ENCODE results near the gene OSM.

The OSM gene

DNA sequence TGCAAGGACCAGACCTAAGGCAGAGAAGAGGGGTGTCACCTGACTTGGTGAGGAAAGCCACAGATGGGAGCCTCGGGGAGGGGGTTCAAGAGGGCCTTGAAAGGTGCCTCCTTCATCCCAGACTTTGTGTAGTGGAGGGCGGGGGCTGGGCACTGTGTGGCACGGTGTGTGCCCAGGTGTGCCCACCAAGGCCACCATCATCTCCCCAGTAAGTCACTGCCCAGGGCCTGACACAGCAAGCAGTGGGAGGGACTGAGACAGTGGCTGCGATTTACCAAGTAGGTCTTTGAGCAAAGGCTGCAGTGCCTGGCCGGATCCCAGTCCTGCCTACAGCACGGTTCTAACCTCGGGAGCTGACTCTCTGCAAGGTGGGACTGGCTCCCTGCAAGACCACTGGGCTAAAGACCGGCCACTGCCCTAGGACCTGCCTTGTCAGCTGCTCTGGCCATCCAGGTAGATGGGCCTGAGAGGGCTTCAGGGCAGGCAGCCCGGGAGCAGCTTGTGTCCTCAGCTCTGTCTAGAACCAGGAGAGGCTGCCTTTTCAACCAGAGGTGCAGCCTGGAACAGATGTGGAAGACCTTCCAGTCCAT is 1.4 kb downstream of the OSM start:
- Mint-ChIP-seq H3K4me1 (peaks cover 85% of the 10 kb centered on the region), H3K27me3 (no peaks in the 10 kb centered on the region), H3K9me3 (no peaks in the 10 kb centered on the region), H3K4me3 (peak overlapping the region; percentile 85 to 100), H3K27ac (peak overlapping the region; percentile 97 to 98)
- ATAC-seq: no peak
- peak; percentile 15 to 29 for DNase-seq

DNA sequence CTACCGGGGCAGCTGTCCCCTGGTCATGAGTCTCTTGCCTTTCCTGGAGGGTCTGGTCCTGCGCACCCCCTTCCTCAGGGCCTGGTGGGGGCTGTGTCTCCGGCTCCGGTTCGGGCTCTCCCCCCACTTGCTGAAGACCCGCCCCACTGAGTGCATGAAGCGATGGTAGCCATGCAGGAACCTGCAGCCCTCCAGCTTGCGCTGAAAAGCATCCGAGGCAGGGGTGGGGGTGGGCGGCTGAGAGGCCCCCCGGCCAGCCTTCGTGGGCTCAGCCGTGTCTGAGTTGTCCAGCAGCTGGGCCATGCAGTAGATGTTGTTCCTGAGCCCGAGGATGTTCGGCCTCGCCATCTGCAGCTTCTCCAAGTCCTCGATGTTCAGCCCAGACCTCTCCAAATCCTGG is 2.8 kb downstream of the OSM start:
- peak overlapping the region; percentile 85 to 100 for H3K4me3 Mint-ChIP-seq
- H3K27ac Mint-ChIP-seq: no peak overlapping the region
- no peaks in the 10 kb centered on the region for H3K9me3 Mint-ChIP-seq
- no peak for DNase-seq
- H3K4me1 Mint-ChIP-seq: peaks cover 76% of the 10 kb centered on the region
- no peaks in the 10 kb centered on the region for H3K27me3 Mint-ChIP-seq
- no peak for ATAC-seq

DNA sequence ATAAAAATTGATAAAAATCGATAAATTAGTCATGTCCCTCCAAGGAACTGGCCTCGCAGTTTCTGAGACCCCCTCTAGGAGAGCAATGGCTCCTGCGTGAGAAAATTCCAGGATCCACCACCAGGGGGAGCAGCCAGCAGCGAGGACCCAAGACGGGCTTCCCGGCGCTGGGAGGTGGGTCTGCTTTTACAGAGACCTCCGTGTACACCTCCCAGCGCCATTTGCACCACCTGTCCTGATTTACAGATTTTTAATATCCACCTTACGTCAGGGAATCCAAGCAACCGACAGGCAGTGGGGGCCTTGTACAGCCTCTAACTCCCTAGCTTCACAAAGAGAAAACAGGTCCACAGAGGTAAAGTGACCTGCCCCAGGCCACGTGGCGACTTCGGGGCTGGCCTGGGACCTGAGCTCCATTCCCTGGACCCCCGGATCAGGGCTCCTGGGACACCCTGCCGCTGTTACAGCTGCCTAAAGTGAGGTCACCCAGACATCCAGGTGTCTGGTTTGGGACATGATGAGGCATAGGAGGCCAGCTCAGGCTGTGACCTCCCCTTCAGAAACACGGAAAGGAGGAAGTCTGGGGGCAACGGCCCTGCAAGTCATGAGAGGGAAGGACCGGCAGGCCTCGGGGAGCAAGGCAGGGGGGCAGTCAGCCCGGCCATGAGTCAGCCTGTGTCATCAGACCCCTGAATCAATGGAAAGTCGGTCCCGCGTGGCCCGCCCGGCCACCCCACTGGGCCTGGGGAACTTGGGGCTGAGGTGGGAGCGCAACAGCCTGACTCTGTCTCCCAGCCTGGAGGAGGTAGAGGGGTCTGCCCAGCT is 3.5 kb downstream of the OSM start:
- H3K4me1 Mint-ChIP-seq: peaks cover 73% of the 10 kb centered on the region
- ATAC-seq: no peak
- no peaks in the 10 kb centered on the region for H3K9me3 Mint-ChIP-seq
- peak overlapping the region; percentile 78 to 94 for H3K27ac Mint-ChIP-seq
- no peaks in the 10 kb centered on the region for H3K27me3 Mint-ChIP-seq
- peak; percentile 77 to 81 for DNase-seq
- peak overlapping the region; percentile 85 to 100 for H3K4me3 Mint-ChIP-seq

DNA sequence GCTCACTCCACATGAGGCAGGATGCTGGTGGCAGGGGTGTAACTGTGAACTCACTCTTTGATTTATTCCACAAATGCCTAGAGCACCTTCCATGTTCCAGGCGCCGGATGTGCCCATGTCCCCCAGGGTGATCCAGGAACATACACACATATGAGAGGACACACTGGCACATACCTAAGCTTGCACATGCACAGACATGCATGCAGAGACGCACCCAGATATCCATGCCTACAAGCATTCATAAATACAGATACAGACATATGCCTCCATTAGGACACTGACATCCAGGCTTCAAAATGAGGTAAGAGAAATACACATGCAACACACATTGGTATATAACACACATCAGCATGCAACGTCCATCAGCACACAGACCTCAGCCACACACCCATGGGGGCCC is 4.5 kb downstream of the OSM start:
- no peak for DNase-seq
- Mint-ChIP-seq H3K27me3 (peaks cover 3% of the 10 kb centered on the region), H3K4me1 (peaks cover 69% of the 10 kb centered on the region), H3K4me3 (peak overlapping the region; percentile 55 to 85), H3K27ac (peak overlapping the region in 1 of 2 donors; percentile 23), H3K9me3 (no peaks in the 10 kb centered on the region)
- ATAC-seq: no peak

DNA sequence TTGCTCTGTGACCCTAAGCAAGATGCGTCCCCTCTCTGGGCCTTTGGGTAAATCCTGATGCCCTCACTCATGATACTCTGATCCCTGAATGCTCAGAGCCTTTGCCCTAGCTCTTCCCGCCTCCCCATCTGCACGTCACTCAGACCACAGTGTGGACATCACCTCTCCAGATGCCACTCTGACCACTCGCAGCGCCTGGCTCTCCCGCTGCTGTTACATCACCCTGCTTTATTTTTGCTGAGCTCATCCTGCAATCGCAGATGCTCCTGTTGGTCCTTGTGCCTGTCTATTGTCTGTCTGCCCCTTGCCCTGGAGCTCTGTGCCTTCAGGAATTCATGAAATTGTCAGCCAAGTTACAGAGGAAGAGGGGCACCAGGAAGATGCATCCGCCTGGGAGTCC is 5.5 kb downstream of the OSM start:
- Mint-ChIP-seq H3K9me3 (no peaks in the 10 kb centered on the region), H3K4me3 (peak overlapping the region in 1 of 2 donors; percentile 9), H3K4me1 (peaks cover 73% of the 10 kb centered on the region), H3K27me3 (peaks cover 8% of the 10 kb centered on the region), H3K27ac (no peak overlapping the region)
- DNase-seq (peak in 1 of 2 donors; percentile 14), ATAC-seq (no peak)

DNA sequence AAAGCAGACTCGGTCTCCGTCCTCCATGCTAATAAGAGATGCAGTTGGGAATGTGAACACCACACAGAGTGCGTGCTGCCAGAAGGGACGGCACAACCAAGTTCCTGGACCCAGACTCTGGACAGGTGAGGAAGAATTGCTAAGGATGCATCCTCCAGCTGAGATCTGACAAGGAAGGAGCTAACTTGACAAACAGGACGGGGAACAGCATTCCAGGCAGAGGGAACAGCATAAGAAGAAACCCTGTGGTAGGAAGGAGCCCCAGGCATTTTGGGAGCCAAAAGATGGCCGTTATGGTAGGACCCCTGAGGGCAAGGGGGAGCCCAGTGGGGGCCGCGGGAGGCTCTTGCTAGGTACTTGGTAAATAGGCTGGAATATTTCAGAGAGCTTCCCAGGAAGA is 6.0 kb downstream of the OSM start:
- H3K4me1 Mint-ChIP-seq: peaks cover 75% of the 10 kb centered on the region
- H3K27me3 Mint-ChIP-seq: peaks cover 8% of the 10 kb centered on the region
- H3K27ac Mint-ChIP-seq: no peak overlapping the region
- H3K4me3 Mint-ChIP-seq: no peak overlapping the region
- no peak for DNase-seq
- H3K9me3 Mint-ChIP-seq: no peaks in the 10 kb centered on the region
- ATAC-seq: no peak

DNA sequence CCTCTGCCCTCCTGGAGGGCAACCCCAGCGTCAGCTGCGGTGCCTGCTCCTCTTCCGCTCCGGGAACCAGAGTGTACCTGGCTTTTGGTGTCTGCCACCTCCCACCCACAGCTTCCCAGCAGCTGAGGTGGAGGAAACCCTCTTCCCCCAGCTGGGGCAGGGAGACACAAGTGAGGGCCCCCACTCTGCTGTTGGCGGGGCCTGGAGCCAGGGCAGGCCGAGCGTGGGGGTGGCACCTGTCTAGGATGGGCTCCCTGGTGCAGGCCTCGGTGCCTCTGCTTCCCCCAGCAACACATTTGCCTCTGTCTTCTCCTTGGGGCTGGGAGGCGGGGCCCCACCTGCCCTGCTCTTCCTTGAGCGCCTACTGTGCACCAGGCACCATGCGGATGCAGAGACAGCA is 6.4 kb downstream of the OSM start:
- Mint-ChIP-seq H3K27me3 (peaks cover 8% of the 10 kb centered on the region), H3K4me1 (peaks cover 75% of the 10 kb centered on the region), H3K27ac (no peak overlapping the region), H3K9me3 (no peaks in the 10 kb centered on the region), H3K4me3 (no peak overlapping the region)
- ATAC-seq (no peak), DNase-seq (no peak)

DNA sequence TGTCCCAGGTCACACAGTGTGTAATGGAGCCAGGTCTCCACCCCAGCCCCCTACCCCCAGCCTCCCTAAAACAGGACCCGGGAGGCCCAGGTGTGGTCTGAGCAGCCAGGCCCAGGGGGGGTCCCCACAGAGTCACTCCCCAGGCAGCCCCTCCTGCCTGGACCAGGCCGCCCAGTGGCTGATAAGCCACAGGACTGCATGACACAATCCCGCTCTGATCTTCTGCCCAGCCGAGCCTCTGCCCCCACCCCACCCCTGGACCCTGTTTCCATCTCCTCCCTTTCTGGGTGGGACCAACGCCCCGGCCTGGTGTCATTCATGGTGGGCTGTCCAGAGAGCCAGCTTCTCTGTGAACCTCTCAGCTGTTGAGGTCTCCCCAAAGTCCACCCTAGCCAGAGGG is 12.3 kb downstream of the OSM start:
- Mint-ChIP-seq H3K4me3 (no peak overlapping the region), H3K27me3 (peaks cover 8% of the 10 kb centered on the region), H3K4me1 (peaks cover 76% of the 10 kb centered on the region), H3K9me3 (no peaks in the 10 kb centered on the region), H3K27ac (peak overlapping the region in 1 of 2 donors; percentile 43)
- ATAC-seq (no peak), DNase-seq (no peak)

DNA sequence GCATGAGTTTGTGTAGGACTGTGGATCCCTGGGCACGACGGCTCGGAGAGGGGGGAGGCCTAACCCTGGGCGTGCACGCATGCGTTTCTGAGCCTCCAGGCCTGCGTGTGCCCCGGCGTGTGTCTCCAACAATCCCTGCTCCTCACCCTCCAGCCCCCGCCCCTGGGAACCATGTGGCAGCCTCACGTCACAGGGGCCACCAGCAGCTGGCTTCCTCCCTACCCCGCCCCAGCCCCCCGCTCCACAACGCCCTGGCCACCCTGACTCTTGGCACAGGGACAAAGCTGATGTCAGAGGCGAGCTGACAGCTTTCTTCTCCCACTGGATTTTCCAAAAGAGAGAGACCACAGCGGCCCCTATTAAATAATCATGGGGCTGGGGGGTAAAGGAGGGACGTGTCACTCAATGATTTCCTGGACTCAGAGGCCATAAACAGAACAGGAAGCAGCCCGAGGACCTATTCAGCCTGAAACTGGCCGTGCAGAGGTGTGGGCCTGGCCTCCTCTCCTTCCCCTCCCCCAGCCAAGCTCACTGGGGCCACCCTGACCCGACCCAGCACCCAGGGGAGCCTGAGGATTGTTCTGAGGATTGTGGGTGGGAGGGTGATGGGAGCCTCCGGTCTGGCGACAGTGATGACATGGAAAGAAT is 13.3 kb downstream of the OSM start:
- Mint-ChIP-seq H3K4me1 (peaks cover 83% of the 10 kb centered on the region), H3K9me3 (no peaks in the 10 kb centered on the region), H3K4me3 (peak overlapping the region in 1 of 2 donors; percentile 13), H3K27me3 (peaks cover 8% of the 10 kb centered on the region), H3K27ac (peak overlapping the region in 1 of 2 donors; percentile 10)
- DNase-seq (no peak), ATAC-seq (no peak)

DNA sequence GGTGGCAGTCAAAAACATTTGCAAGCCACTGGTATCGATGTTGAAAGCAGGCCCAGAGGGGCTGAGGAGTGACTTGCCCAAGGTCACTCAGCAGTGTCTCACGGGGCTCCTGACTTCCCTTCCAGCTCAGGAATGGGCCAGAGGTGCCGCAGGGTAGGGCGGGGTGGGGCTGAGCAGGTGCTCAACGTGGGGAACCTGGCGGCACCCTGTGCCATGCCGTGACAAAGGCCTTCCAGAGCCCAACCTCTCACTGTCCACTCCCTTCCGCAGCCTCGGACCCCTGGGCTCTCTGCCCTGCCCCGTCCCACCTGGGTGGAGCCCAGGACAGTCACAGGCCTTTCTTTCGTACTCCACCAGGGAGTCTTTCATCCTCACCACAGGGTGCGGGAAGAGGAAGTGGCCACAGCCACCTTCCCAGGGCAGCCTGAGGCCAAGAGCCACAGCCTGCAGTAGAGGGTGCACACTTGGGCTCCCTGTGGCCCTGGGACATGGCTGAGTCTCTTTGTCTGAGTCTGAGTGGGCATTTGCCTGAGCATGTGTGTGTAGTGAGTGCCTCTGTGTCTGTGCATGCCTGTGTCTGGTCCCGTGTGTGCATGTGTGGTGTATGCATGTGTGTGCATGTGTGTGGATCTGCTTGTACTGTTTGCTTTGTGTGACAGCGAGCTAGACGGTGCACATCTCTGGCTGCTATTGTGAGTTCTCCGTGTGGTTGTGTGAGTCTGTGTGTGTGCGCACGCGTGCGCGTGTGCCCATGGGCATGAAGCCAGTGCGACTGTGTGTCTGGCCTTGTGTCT is 14.0 kb downstream of the OSM start:
- peak overlapping the region in 1 of 2 donors; percentile 31 for H3K27ac Mint-ChIP-seq
- no peak for ATAC-seq

DNA sequence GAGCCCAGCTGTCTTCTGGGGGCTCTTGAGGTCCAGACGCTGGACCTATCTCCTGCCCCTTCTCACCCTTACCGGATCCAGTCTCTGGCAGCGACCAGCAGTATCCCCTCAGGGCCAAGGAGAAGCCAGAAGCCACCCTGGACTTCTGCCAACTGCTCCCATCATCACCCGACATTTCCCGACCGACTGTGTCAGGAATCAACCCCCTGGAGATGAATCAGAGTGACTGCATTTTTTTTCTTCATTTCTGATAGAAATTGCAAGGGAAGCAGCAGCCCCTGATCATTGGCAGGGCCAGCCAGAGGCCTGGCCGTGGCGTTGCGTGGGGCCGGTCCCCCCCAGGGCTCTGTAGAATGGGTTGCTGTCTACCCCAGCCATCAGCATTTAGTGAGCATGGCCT is 14.9 kb downstream of the OSM start:
- Mint-ChIP-seq H3K4me3 (peak overlapping the region in 1 of 2 donors; percentile 27), H3K27me3 (peaks cover 2% of the 10 kb centered on the region), H3K9me3 (no peaks in the 10 kb centered on the region), H3K4me1 (peaks cover 88% of the 10 kb centered on the region), H3K27ac (no peak overlapping the region)
- ATAC-seq (no peak), DNase-seq (no peak)

More for the DNA sequence above, 14.0 kb downstream of the OSM start:
- Mint-ChIP-seq H3K4me1 (peaks cover 84% of the 10 kb centered on the region), H3K9me3 (no peaks in the 10 kb centered on the region), H3K4me3 (peak overlapping the region in 1 of 2 donors; percentile 1), H3K27me3 (peaks cover 8% of the 10 kb centered on the region)
- no peak for DNase-seq

DNA sequence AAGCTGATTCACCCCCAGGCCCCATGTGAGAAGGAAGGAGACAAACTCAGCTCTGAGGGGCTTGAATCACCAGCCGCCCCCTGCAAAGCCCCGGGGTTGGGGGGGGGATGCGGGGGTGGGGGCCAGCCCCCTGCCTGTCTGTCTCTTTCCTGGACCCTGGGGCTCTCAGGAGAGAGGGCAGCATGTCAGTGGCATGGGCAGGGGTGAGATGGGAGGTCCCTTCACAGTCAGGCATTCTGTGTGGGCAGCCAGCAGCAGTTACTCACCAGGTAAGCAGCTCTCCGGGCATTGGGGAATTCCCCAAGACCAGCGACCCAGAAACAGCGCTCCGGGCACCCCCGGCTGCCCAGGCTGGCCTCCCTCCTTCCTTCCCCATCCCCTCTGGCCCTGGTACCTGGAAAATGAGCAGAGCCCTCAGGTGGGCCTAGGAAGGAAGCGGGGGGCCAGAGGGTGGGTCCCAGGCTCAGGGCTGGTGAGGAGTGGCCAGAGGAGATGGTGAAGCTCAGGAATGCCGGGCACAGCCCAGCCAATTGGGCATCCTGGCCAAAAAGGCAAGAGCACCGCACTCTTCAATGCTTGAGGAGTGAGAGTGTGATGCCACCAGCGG is 15.9 kb downstream of the OSM start:
- peaks cover 87% of the 10 kb centered on the region for H3K4me1 Mint-ChIP-seq
- peak overlapping the region; percentile 21 to 49 for H3K27ac Mint-ChIP-seq
- H3K27me3 Mint-ChIP-seq: no peaks in the 10 kb centered on the region
- H3K9me3 Mint-ChIP-seq: no peaks in the 10 kb centered on the region
- ATAC-seq (peak; percentile 47), DNase-seq (peak in 1 of 2 donors; percentile 57)
- peak overlapping the region; percentile 55 for H3K4me3 Mint-ChIP-seq

DNA sequence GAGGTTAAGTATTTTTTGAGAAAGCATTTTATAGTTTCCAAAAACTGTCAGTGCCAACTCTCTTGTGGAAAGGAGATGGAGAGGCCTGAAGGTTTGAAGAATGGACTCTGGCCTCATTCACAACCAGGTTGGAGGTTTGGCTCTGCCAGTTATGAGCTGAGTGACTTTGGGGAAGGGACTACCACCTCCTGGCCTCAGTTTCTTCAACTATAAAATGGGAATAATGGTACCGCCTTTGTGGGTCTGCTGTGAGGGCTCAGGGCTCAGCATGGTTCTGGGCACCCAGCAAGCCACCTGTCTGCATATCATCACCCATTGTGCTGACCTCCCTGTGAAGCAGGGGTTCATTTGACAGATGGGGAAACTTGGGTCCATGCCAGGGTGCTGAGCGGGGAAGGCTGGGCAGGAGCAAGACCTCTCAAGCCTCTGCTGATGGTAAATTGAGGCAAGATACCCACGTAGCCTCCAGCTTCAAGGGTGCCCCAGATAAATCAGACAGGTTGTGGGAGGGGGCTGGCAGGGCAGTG is 16.5 kb downstream of the OSM start:
- H3K27me3 Mint-ChIP-seq: no peaks in the 10 kb centered on the region
- DNase-seq (no peak), ATAC-seq (no peak)
- no peaks in the 10 kb centered on the region for H3K9me3 Mint-ChIP-seq
- H3K4me3 Mint-ChIP-seq: peak overlapping the region in 1 of 2 donors; percentile 41
- peak overlapping the region; percentile 75 to 80 for H3K27ac Mint-ChIP-seq
- H3K4me1 Mint-ChIP-seq: peaks cover 87% of the 10 kb centered on the region

DNA sequence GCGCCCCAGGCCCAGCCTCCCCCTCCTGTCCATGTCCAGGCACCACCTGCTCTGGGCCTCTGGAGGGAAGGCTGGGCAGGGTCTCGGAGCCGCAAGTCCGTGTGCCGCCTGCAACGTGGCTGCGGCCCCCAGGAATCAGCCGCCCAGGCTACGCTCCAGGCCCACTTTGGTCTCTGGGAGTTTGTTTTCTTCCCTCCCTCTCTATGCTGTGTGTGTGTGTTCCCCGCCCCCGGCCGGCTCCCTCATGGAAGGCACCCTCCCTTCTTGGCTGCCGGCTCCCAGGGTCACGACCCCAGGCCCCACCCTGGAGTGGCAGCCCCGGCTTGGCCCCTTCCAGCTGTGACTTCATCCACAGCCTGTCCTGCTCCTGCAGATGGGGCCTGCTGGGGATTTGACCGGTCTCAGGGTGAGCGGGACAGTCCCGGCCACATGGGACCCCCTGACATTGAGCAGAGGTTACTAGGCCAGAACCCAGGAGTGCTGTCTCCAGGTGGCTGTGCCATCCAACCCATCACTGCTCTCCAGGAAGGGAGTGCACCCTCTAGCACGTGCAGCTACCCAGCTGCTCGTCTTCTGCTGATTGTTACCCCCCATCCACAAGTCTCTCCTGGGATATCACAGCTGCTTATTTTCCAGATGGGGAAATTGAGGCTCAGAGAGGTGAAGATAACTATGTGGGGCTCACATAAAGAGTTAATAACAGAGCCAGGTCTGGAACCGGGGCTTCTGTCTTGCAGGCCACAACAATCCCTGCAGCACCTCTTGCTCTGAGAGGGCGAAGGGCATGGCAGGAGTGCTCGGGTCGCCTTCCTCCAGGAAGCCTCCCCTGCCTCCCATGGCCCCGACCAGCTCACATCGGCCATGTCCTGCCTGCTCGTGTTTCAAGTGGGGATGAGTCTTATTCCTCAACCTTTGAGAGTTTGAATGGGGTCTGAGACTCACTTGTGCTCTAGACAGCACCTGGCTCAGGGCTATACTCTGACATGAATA is 17.3 kb downstream of the OSM start:
- peak overlapping the region; percentile 75 to 80 for H3K27ac Mint-ChIP-seq
- H3K4me3 Mint-ChIP-seq: peak overlapping the region; percentile 32 to 96
- H3K4me1 Mint-ChIP-seq: peaks cover 94% of the 10 kb centered on the region

More for the DNA sequence above, 17.3 kb downstream of the OSM start:
- ATAC-seq: no peak
- H3K9me3 Mint-ChIP-seq: no peaks in the 10 kb centered on the region
- no peaks in the 10 kb centered on the region for H3K27me3 Mint-ChIP-seq
- no peak for DNase-seq

Measured in stimulated activated naive CD8-positive, alpha-beta T cell treated with anti-CD3 and anti-CD28 coated beads, Interleukin-15, amount 100 ng/mL, for 72 hours (primary cell).